Neural progenitor cell (in vitro differentiated cells): ENCODE data around the gene FBRSL1. TPM values are rescaled to one million over a fixed set of nuclear protein-coding genes. Genes with fewer than 3 reads are reported as not detected.
A peak's percentile ranks its signal among the peaks of the same experiment; 100 is the strongest.

ENCODE experiments used
- DNase-seq: peaks from one replicate; pipeline ENCODE4 v3.0.0-alpha.2; 2016; ENCODE audit warnings: low spot score
- H2AFZ ChIP-seq: fragments of 200-600 bp; sonication (generic); replicated peaks from 2 replicates; pipeline ENCODE4 v1.6.1; 2016; ENCODE audit warnings: antibody characterized with exemption
- H3F3A ChIP-seq: fragments of 200-600 bp; sonication (generic); 2 replicates; pipeline ENCODE4 v1.6.1; 2016; ENCODE audit warnings: antibody characterized with exemption, low read depth
- H3K27ac ChIP-seq: fragments of 200-600 bp; sonication (generic); 2 replicates; pipeline ENCODE4 v1.5.1; 2016; ENCODE audit warnings: mild to moderate bottlenecking
- H3K27me3 ChIP-seq: fragments of 200-600 bp; sonication (generic); 2 replicates; pipeline ENCODE4 v1.6.1; 2016; ENCODE audit warnings: mild to moderate bottlenecking, moderate library complexity
- H3K36me3 ChIP-seq: fragments of 200-600 bp; sonication (generic); 2 replicates; pipeline ENCODE4 v1.5.1; 2016
- H3K4me1 ChIP-seq: fragments of 200-600 bp; sonication (generic); 2 replicates; pipeline ENCODE4 v1.6.1; 2016; ENCODE audit warnings: mixed run types
- H3K4me2 ChIP-seq: fragments of 200-600 bp; sonication (generic); 2 replicates; pipeline ENCODE4 v1.6.1; 2016
- H3K4me3 ChIP-seq: fragments of 200-600 bp; sonication (generic); 2 replicates; pipeline ENCODE4 v1.5.1; 2016
- H3K79me2 ChIP-seq: fragments of 200-600 bp; sonication (generic); 2 replicates; pipeline ENCODE4 v1.6.1; 2016; ENCODE audit warnings: low read depth
- H3K9ac ChIP-seq: fragments of 200-600 bp; sonication (generic); 2 replicates; pipeline ENCODE4 v1.6.1; 2016
- H3K9me3 ChIP-seq: fragments of 200-600 bp; sonication (generic); 2 replicates; pipeline ENCODE4 v1.5.1; 2016; ENCODE audit warnings: low read depth
- H4K20me1 ChIP-seq: fragments of 200-600 bp; sonication (generic); 2 replicates; pipeline ENCODE4 v1.6.1; 2016; ENCODE audit warnings: low read depth
- H3K27ac Mint-ChIP-seq: 3 replicates; pipeline ENCODE4 v1.8.0; 2021; ENCODE audit warnings: mixed read lengths
- H3K27me3 Mint-ChIP-seq: 2 replicates; pipeline ENCODE4 v1.8.0; 2022; ENCODE audit warnings: low read depth, mild to moderate bottlenecking, inconsistent platforms, moderate library complexity, mixed read lengths; ENCODE audit not compliant: insufficient read depth
- H3K36me3 Mint-ChIP-seq: 3 replicates; pipeline ENCODE4 v1.8.0; 2021; ENCODE audit warnings: mixed read lengths
- H3K4me1 Mint-ChIP-seq: 3 replicates; pipeline ENCODE4 v1.8.0; 2021; ENCODE audit warnings: mixed read lengths
- H3K4me3 Mint-ChIP-seq: 3 replicates; pipeline ENCODE4 v1.8.0; 2021; ENCODE audit warnings: mild to moderate bottlenecking, moderate library complexity, mixed read lengths
- H3K9me3 Mint-ChIP-seq: 3 replicates; pipeline ENCODE4 v1.8.0; 2020; ENCODE audit warnings: mixed read lengths
- EZH2 ChIP-seq: fragments of 200-600 bp; sonication (generic); IDR thresholded peaks from 2 replicates; pipeline ENCODE4 v1.6.1; 2017; ENCODE audit warnings: antibody characterized with exemption, mild to moderate bottlenecking, moderate library complexity
- EZH2phosphoT487 ChIP-seq: fragments of 200-600 bp; sonication (generic); IDR thresholded peaks from 2 replicates; pipeline ENCODE4 v1.6.1; 2017; ENCODE audit warnings: antibody characterized with exemption
- total RNA-seq: library from RNA; depleted of rRNA; stranded (reverse); fragments of >200 nt; gene quantifications from 2 replicates; pipeline ENCODE4 v1.2.3, GENCODE V29; 2015; ENCODE audit warnings: low replicate concordance
- TF ChIP-seq, protein P1 (sequence below): fragments of 200-600 bp; sonication (generic); IDR thresholded peaks from 2 replicates; pipeline ENCODE4 v1.5.1; 2017; ENCODE audit warnings: antibody characterized with exemption, mild to moderate bottlenecking

Gene FBRSL1
- total RNA-seq, 1 donor from 2014 or later, result 7.4 TPM

DNA sequence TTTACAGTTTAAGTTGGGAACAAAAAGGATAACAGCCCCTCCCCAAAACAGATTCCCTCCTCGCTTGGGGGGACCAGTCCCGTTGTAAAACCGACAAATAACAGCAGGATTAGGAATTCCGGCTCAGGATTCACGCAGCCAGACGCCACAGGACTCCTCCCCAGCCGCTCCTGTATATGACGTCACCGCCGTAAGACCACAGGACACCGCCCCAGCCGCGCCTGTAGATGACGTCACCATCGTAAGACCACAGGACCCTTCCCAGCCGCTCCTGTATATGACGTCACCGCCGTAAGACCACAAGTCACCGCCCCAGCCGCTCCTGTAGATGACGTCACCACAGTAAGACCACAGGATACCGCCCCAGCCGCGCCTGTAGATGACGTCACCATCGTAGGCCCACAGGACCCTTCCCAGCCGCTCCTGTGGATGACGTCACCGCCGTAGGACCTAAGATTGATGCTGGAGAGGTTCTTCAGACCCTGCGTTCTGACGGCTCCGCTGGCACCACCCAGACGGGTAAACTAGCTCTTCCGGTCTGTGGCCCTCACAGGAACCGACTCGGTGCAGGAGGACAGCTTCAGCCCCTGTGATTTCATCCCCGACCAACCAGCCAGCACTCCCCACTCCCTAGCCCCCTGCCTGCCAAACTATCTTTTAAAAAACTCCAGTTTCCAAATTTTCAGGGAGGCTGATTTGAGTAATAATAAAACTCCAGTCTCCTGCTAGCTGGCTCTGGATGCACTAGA, 43.9 kb upstream of the FBRSL1 start:
- H3K36me3 ChIP-seq, result no peaks in the 10 kb centered on the region
- H3K79me2 ChIP-seq, result no peaks in the 10 kb centered on the region
- no peaks in the 10 kb centered on the region for H4K20me1 ChIP-seq
- H3K4me2 ChIP-seq, result peak overlapping the region; percentile 84
- TF ChIP-seq EZH2 (no peak), EZH2phosphoT487 (no peak)
- TF ChIP-seq, protein P1, sequence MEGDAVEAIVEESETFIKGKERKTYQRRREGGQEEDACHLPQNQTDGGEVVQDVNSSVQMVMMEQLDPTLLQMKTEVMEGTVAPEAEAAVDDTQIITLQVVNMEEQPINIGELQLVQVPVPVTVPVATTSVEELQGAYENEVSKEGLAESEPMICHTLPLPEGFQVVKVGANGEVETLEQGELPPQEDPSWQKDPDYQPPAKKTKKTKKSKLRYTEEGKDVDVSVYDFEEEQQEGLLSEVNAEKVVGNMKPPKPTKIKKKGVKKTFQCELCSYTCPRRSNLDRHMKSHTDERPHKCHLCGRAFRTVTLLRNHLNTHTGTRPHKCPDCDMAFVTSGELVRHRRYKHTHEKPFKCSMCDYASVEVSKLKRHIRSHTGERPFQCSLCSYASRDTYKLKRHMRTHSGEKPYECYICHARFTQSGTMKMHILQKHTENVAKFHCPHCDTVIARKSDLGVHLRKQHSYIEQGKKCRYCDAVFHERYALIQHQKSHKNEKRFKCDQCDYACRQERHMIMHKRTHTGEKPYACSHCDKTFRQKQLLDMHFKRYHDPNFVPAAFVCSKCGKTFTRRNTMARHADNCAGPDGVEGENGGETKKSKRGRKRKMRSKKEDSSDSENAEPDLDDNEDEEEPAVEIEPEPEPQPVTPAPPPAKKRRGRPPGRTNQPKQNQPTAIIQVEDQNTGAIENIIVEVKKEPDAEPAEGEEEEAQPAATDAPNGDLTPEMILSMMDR, result no peak
- H3K9me3 Mint-ChIP-seq, result peaks cover 9% of the 10 kb centered on the region
- peak overlapping the region; percentile 96 for H2AFZ ChIP-seq
- peak overlapping the region; percentile 56 for H3K4me3 ChIP-seq
- H3K4me1 Mint-ChIP-seq, result peaks cover 32% of the 10 kb centered on the region
- H3K4me1 ChIP-seq, result peaks cover 10% of the 10 kb centered on the region
- no peaks in the 10 kb centered on the region for H3K9me3 ChIP-seq
- peak overlapping the region; percentile 65 for H3K4me3 Mint-ChIP-seq
- peak overlapping the region; percentile 78 for H3K27ac Mint-ChIP-seq
- peaks cover 56% of the 10 kb centered on the region for H3K27me3 ChIP-seq
- peak overlapping the region; percentile 71 for H3K27ac ChIP-seq
- H3F3A ChIP-seq, result peaks cover 20% of the 10 kb centered on the region
- no peaks in the 10 kb centered on the region for H3K36me3 Mint-ChIP-seq
- peak overlapping the region; percentile 22 for H3K9ac ChIP-seq
- H3K27me3 Mint-ChIP-seq, result peaks cover 23% of the 10 kb centered on the region
- DNase-seq, result peak; percentile 92

DNA sequence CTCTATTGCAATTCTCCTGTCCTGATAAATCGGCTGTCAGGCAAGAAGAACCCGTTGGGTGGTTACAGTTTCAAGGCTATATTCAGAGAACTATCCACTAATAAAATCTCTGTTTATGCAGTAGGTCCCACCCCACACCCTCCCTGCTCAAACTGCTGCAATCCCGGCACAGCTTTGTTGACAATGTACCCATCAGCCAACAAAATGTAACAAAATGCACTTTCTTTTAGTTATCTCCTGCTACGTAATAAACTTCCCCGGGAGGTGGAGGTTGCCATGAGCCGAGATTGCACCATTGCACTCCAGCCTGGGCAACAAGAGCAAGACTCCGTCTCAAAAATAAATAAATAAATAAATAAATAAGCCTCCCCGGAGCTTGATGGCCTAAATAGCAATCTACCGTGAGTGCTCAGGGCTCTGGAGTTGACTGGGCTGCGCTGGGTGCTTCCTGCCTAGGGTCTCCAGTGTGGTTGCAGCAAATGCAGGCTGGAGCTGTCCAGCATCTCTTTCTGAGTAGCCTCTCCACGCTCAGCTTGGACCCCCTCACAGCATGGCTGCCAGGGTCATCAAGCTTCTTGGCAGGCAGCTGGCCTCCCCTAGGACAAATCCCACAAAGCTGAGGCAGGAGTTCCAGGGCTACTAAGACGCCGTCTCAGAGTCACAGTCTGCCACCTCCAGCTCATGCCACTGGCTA, 43.2 kb upstream of the FBRSL1 start:
- H3K4me1 Mint-ChIP-seq, result peaks cover 30% of the 10 kb centered on the region
- Histone ChIP-seq H4K20me1 (no peaks in the 10 kb centered on the region), H2AFZ (no peak overlapping the region), H3K79me2 (no peaks in the 10 kb centered on the region), H3K27ac (no peak overlapping the region), H3K9me3 (no peaks in the 10 kb centered on the region), H3K4me2 (peak overlapping the region; percentile 9), H3K36me3 (no peaks in the 10 kb centered on the region), H3K27me3 (peaks cover 56% of the 10 kb centered on the region), H3F3A (peaks cover 20% of the 10 kb centered on the region), H3K4me3 (peak overlapping the region; percentile 56), H3K9ac (no peak overlapping the region), H3K4me1 (peaks cover 10% of the 10 kb centered on the region)
- H3K36me3 Mint-ChIP-seq, result no peaks in the 10 kb centered on the region
- DNase-seq, result peak; percentile 38
- H3K27me3 Mint-ChIP-seq, result peaks cover 20% of the 10 kb centered on the region
- no peak overlapping the region for H3K4me3 Mint-ChIP-seq
- H3K27ac Mint-ChIP-seq, result no peak overlapping the region
- TF ChIP-seq EZH2phosphoT487 (no peak), EZH2 (no peak)
- TF ChIP-seq, protein P1, result no peak
- peaks cover 8% of the 10 kb centered on the region for H3K9me3 Mint-ChIP-seq

DNA sequence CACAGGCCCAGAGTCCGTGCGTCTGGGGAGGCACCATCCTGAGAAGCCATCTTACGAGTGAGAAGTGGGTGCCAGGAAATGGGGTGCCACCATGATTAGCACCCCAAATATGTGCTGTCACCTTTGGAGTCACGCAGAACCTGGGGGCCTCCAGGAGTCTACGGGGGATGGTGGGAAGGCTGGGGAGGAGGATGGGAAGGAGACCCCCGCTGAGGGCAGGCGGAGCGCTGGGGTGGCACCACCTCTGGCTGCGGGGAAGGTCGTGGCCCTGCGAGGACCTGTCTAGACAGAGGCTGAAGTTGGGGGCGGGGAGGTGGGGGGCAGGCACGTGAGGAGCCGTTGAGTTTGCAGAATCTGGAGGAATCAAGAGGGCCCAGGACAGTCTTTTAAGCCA, 42.6 kb upstream of the FBRSL1 start:
- Mint-ChIP-seq H3K27me3 (peaks cover 24% of the 10 kb centered on the region), H3K9me3 (peaks cover 6% of the 10 kb centered on the region), H3K36me3 (no peaks in the 10 kb centered on the region), H3K4me3 (no peak overlapping the region), H3K27ac (no peak overlapping the region), H3K4me1 (peaks cover 31% of the 10 kb centered on the region)
- no peaks in the 10 kb centered on the region for H3K79me2 ChIP-seq
- peaks cover 59% of the 10 kb centered on the region for H3K27me3 ChIP-seq
- H3K4me2 ChIP-seq, result no peak overlapping the region
- no peak overlapping the region for H3K27ac ChIP-seq
- no peaks in the 10 kb centered on the region for H3K9me3 ChIP-seq
- H3K4me1 ChIP-seq, result peaks cover 10% of the 10 kb centered on the region
- H3K9ac ChIP-seq, result no peak overlapping the region
- H3K4me3 ChIP-seq, result no peak overlapping the region
- no peak for TF ChIP-seq EZH2phosphoT487
- TF ChIP-seq EZH2, result no peak
- TF ChIP-seq, protein P1, result no peak
- DNase-seq, result no peak
- peaks cover 20% of the 10 kb centered on the region for H3F3A ChIP-seq
- no peaks in the 10 kb centered on the region for H3K36me3 ChIP-seq
- H2AFZ ChIP-seq, result no peak overlapping the region
- no peaks in the 10 kb centered on the region for H4K20me1 ChIP-seq
